Effector CD4-positive, alpha-beta T cell (primary cell): ENCODE measurements around the gene C10orf62.

Experiments used
- DNase-seq: peaks from one replicate; pipeline ENCODE4 v3.0.0-alpha.2; 2020

The C10orf62 gene

GRCh38 chr10:97587183-97587582 is 2.3 kb upstream of the C10orf62 start:
- DNase-seq: no peak

DNA sequence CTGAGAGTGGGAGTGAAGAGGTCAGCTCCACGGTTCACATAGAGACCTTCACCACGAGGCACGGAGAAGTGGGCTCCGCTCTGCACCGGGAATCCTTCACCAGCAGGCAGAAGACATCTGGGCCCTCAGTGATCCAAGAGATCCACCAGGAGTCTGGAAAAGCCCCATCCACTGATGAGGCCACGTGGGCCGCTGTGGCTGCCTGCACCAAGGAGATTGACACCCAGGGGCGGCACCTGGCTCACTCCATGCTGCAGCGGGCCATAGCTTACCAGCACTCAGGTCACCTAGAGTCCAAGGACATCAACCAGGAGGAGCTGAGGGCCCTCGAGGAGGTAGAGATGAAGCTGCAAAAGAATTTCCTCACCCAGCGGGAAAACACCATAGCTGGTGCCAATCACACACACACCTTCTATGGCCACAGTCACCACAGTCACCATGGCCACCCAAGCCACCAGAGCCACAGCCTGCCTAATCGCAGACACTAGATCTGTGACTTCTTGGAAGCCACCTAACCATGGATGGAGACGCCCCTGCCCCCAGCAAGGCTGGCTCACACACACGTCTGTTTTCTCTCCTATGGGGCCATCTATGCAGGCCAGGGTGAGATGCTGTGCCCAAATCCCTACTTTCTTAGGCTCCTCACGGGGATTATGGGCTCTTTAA is 694 bp downstream of the C10orf62 start:
- DNase-seq: no peak

- no peak for DNase-seq
Measured at GRCh38 chr10:97590748-97591495, 1.4 kb downstream of the C10orf62 start.

GRCh38 chr10:97593421-97593820 is 3.9 kb downstream of the C10orf62 start:
- DNase-seq: no peak

- DNase-seq: no peak
Measured at GRCh38 chr10:97596101-97597082, 6.9 kb downstream of the C10orf62 start.

GRCh38 chr10:97597778-97598177 is 8.3 kb downstream of the C10orf62 start:
- no peak for DNase-seq

DNA sequence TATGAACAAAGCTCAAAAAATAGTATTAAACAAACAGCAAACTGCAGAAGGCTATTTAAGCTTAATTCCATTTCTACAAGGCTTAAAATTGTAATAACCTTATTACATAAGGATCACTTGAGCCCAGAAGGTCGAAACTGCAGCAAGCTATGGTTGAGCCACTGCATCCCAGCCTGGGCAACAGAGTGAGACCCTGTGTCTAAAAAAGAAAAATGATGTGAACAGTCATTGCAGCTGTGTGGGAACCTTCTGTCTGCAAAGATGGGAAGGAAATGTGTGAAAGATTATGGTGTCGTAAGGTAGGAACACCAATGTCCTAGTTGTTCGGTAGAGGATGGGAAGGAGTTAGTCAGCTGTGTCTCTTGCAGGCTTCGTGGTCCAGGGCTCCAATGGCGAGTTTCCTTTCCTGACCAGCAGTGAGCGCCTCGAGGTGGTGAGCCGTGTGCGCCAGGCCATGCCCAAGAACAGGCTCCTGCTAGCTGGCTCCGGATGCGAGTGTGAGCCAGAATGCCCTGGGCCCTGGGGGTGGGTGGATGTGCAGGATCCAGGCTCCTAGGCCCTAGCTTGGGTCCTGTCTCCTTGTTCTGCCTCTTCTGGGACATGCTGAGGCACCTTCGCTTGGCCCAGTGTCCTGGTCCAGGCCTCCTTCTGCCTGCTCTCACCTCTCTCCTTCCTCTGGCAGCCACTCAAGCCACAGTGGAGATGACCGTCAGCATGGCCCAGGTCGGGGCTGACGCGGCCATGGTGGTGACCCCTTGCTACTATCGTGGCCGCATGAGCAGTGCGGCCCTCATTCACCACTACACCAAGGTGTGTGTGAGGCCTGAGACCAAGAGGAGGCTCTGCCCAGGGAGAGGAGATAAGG is 9.1 kb downstream of the C10orf62 start:
- no peak for DNase-seq

GRCh38 chr10:97599272-97599619 is 9.7 kb downstream of the C10orf62 start:
- DNase-seq: no peak

DNA sequence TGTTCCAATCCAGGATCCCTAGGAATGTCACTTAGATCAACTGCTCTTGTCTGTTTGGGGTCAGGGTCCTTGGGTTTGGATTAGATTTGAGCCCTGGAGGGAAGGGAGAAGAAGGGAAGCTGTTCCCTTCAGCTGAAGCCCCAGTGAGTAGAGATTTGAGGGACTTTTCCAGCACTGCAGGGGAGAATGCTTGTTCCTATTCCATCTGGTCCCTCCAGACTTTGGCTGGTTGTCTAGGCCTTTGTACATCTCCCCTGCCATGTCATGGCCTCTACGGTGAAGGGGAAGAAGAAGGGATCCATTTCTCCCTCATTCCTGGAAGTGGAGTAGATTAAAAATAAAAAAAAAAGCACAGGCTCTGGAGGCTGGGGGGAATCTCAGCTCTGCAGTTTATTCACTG is 11.1 kb downstream of the C10orf62 start:
- no peak for DNase-seq

DNA sequence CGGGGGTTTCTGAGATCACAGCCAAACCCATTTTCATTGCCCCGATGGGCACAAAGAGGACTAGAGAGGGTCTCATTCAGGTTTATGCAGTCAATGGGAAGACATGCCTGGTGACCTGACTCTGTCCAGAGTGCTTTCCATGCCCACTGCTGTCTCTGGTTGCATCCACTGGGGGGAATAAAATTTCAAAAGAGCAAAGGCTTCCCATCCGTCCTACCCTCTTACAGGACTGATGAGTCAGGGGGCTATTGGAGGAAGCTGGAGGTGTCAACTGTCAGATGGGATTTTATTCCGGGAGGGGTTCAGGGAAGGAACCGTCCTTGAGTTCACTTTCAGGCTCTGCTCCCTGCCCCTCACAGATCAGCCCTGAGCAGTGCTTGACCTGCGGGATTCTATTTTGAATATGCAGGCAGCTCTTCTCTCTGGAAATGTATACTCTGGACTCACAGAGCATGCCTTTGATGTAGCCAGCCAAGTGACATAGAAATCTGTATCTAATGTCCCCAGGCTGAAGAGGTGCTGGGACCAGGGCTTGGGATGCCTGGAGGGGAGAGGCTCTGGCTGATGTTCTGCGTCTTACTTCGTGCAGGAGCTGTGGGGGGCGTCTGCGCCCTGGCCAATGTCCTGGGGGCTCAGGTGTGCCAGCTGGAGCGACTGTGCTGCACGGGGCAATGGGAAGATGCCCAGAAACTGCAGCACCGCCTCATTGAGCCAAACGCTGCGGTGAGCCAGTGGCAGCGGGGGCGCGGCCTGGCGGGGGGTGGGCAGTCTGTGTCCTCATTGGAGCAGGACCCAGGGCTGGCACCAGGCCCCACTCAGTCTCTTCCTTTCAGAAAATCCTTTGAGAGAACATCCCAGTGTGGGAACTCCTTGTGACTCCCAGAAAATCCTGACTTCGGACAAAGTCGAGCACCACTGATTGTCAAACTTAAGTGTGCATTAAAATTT is 12.0 kb downstream of the C10orf62 start:
- DNase-seq: no peak

- DNase-seq: no peak
Measured at GRCh38 chr10:97607095-97607636, 17.6 kb downstream of the C10orf62 start.

GRCh38 chr10:97608991-97609561 is 19.6 kb downstream of the C10orf62 start:
- DNase-seq: no peak

DNA sequence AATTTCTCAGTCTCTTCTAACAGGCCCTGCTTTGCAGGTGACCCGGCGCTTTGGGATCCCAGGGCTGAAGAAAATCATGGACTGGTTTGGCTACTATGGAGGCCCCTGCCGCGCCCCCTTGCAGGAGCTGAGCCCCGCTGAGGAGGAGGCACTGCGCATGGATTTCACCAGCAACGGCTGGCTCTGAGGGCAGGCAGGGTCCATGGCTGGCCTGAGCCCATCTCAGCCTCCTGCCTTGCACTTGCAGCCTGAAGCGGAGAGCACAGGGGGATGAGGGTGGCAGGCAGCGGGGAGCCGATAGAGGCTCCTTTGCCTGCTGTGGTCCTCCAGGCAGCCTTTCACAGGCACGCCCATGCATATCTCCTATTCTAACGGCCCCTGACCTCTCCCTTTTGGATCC is 22.0 kb downstream of the C10orf62 start:
- DNase-seq: no peak

- DNase-seq: no peak
Measured at GRCh38 chr10:97612386-97612785, 22.9 kb downstream of the C10orf62 start.

GRCh38 chr10:97618285-97618684 is 28.8 kb downstream of the C10orf62 start:
- DNase-seq: no peak

GRCh38 chr10:97618733-97619132 is 29.2 kb downstream of the C10orf62 start:
- DNase-seq: no peak

GRCh38 chr10:97623277-97623676 is 33.8 kb downstream of the C10orf62 start:
- DNase-seq: no peak

GRCh38 chr10:97627731-97628130 is 38.2 kb downstream of the C10orf62 start:
- no peak for DNase-seq

- DNase-seq: no peak
Measured at GRCh38 chr10:97628228-97628627, 38.7 kb downstream of the C10orf62 start.

DNA sequence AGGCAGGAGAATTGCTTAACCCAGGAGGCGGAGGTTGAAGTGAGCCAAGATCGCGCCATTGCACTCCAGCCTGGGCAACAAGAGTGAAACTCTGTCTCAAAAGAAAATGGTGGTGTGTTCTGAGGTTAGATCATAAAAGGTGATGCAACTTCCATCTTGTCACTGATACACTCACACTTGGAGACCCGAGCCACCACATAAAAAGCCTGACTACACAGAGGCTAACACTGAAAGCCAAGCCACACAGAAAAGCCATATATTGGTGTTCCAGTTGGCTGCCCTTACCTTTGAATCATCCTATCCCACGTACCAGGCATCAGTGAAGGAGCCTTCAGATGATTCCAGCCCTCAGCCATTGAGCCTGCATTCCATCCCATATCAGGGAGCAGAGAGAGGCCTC is 39.8 kb downstream of the C10orf62 start:
- no peak for DNase-seq

- DNase-seq: no peak
Measured at GRCh38 chr10:97631098-97631497, 41.6 kb downstream of the C10orf62 start.
